Panc1 (cell line): ENCODE results near the gene THRB. TPM values are rescaled to one million over a fixed set of nuclear protein-coding genes. Genes with fewer than 3 reads are reported as not detected.

ENCODE experiments used
- ATAC-seq: fragments of 200-7000 bp; cut with Tn5 transposase; 2 replicates; pipeline ENCODE4 v1.9.1; 2020; ENCODE audit warnings: mild to moderate bottlenecking, moderate library complexity
- BruUV-seq: library from RNA; stranded (reverse); fragments of 400-500 nt; replicated peaks from 2 replicates; lab custom pipeline; 2021; lab: Mats Ljungman, UMichigan
- CTCF ChIA-PET: fragments of 300-600 bp; sonication (Branson Sonifier 250); formaldehyde crosslinking; loops from one replicate; lab custom pipeline; 2022; ENCODE audit warnings: antibody characterized with exemption; lab: Charles Lee
- POLR2A ChIA-PET: fragments of 300-600 bp; sonication (Branson Sonifier 250); formaldehyde crosslinking; loops from one replicate; lab custom pipeline; 2022; ENCODE audit warnings: antibody characterized with exemption; lab: Charles Lee
- DNase-seq: peaks from one replicate; pipeline ENCODE4 v3.0.0-alpha.2; 2010; ENCODE audit warnings: low read depth, low spot score
- H3K27ac ChIP-seq: 2 replicates; pipeline ENCODE4 v1.5.1; 2011; ENCODE audit warnings: mild to moderate bottlenecking, low read length, inconsistent platforms
- H3K27me3 ChIP-seq: fragments of 200-500 bp; sonication (Bioruptor generic); 2 replicates; pipeline ENCODE4 v1.6.0; 2014; ENCODE audit warnings: low read length, inconsistent platforms; ENCODE audit not compliant: control insufficient read depth, insufficient read depth
- H3K36me3 ChIP-seq: fragments of 200-500 bp; sonication (Bioruptor generic); 2 replicates; pipeline ENCODE4 v1.5.1; 2014; ENCODE audit warnings: inconsistent platforms, mild to moderate bottlenecking, low read length, moderate library complexity; ENCODE audit not compliant: control insufficient read depth, insufficient read depth
- H3K4me1 ChIP-seq: 2 replicates; pipeline ENCODE4 v1.5.1; 2011; ENCODE audit warnings: inconsistent platforms, mild to moderate bottlenecking, low read length, moderate library complexity; ENCODE audit not compliant: control insufficient read depth, insufficient read depth
- H3K4me3 ChIP-seq, 2 experiments: 2 replicates each; pipeline ENCODE4 v1.5.1; 2011 to 2012; ENCODE audit warnings: low read depth in 2 of 2, low read length in 2 of 2, mild to moderate bottlenecking in 2 of 2, inconsistent platforms in 1 of 2, moderate library complexity in 1 of 2
- H3K9me3 ChIP-seq: fragments of 200-500 bp; sonication (Bioruptor generic); 2 replicates; pipeline ENCODE4 v1.5.1; 2014; ENCODE audit warnings: low read depth, mild to moderate bottlenecking, inconsistent platforms, low read length, moderate library complexity; ENCODE audit not compliant: control insufficient read depth, insufficient read depth
- POLR2AphosphoS5 ChIP-seq: IDR thresholded peaks from 2 replicates; pipeline ENCODE4 v1.6.1; 2012; ENCODE audit warnings: mild to moderate bottlenecking, low read depth, low read length, moderate library complexity
- REST ChIP-seq, 2 experiments: IDR thresholded peaks; 2 replicates each; pipeline ENCODE4 v1.6.1; 2011 to 2012; ENCODE audit warnings: low read depth in 2 of 2, control low read depth in 1 of 2, low read length in 1 of 2, mild to moderate bottlenecking in 1 of 2, moderate library complexity in 1 of 2; ENCODE audit not compliant: insufficient read depth in 1 of 2
- SIN3A ChIP-seq: IDR thresholded peaks from 2 replicates; pipeline ENCODE4 v1.6.1; 2012; ENCODE audit warnings: low read depth, mild to moderate bottlenecking, low read length, moderate library complexity, borderline replicate concordance; ENCODE audit not compliant: insufficient read depth
- TCF7L2 ChIP-seq: IDR thresholded peaks from 2 replicates; pipeline ENCODE4 v1.6.1; 2011; ENCODE audit warnings: mild to moderate bottlenecking, low read depth, low read length, inconsistent platforms
- in situ Hi-C: cut with HindIII; loops from 2 replicates; pipeline ENCODE4 v1.10.0; 2016; ENCODE audit warnings: low sequenced_read_pairs, low pct_unique_long_range_greater_than_20kb
- intact Hi-C: fragments of 100-400 bp; cut with micrococcal nuclease; formaldehyde crosslinking; loops from one replicate; pipeline ENCODE4 v1.10.0; 2022; ENCODE audit not compliant: unreplicated experiment
- total RNA-seq: library from RNA; stranded (reverse); gene quantifications from one replicate; pipeline ENCODE4 v1.2.1, GENCODE V29; 2021; ENCODE audit not compliant: unreplicated experiment
- TF ChIP-seq, protein P1 (sequence below): fragments of 450-650 bp; IDR thresholded peaks from 2 replicates; pipeline ENCODE4 v1.5.1; 2017; ENCODE audit warnings: mild to moderate bottlenecking

The THRB gene
- total RNA-seq, 1 experiment from 2014 or later: 3.9 TPM

GRCh38 chr3:24145981-24146822 lies 348.4 kb downstream of the THRB start:
- Histone ChIP-seq H3K4me3 (no peak overlapping the region), H3K27ac (no peak overlapping the region), H3K9me3 (no peaks in the 10 kb centered on the region), H3K36me3 (no peaks in the 10 kb centered on the region), H3K27me3 (no peaks in the 10 kb centered on the region), H3K4me1 (peaks cover 7% of the 10 kb centered on the region; the same call in 1 of the 2 replicates)
- ATAC-seq (no peak), DNase-seq (no peak)
- no TSS peak for BruUV-seq
- intact Hi-C loops: no loop called here
- no peak for TF ChIP-seq TCF7L2
- no peak for TF ChIP-seq POLR2AphosphoS5
- no peak for TF ChIP-seq REST (IDR thresholded peaks at IDR 0.05; ENCODE audit: insufficient read depth in 1 of 2, low read depth in 2 of 2, low read length in 1 of 2)
- TF ChIP-seq, protein P1, sequence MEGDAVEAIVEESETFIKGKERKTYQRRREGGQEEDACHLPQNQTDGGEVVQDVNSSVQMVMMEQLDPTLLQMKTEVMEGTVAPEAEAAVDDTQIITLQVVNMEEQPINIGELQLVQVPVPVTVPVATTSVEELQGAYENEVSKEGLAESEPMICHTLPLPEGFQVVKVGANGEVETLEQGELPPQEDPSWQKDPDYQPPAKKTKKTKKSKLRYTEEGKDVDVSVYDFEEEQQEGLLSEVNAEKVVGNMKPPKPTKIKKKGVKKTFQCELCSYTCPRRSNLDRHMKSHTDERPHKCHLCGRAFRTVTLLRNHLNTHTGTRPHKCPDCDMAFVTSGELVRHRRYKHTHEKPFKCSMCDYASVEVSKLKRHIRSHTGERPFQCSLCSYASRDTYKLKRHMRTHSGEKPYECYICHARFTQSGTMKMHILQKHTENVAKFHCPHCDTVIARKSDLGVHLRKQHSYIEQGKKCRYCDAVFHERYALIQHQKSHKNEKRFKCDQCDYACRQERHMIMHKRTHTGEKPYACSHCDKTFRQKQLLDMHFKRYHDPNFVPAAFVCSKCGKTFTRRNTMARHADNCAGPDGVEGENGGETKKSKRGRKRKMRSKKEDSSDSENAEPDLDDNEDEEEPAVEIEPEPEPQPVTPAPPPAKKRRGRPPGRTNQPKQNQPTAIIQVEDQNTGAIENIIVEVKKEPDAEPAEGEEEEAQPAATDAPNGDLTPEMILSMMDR: no peak
- no peak for TF ChIP-seq SIN3A
- ChIA-PET CTCF (no interaction called here), POLR2A (no interaction called here)
- in situ Hi-C loops: no loop called here

- DNase-seq: no peak
- in situ Hi-C loops: no loop called here
- Histone ChIP-seq H3K27me3 (no peaks in the 10 kb centered on the region), H3K36me3 (no peaks in the 10 kb centered on the region), H3K27ac (no peak overlapping the region), H3K9me3 (no peaks in the 10 kb centered on the region), H3K4me1 (peaks cover 7% of the 10 kb centered on the region; the same call in 1 of the 2 replicates), H3K4me3 (no peak overlapping the region)
- ChIA-PET CTCF (no interaction called here), POLR2A (no interaction called here)
- no peak for TF ChIP-seq REST (IDR thresholded peaks at IDR 0.05; ENCODE audit: insufficient read depth in 1 of 2, low read depth in 2 of 2, low read length in 1 of 2)
- TF ChIP-seq POLR2AphosphoS5: no peak
- TF ChIP-seq, protein P1: no peak
- intact Hi-C loops: no loop called here
- BruUV-seq: no TSS peak
- ATAC-seq: no peak
Observed at GRCh38 chr3:24145481-24145880, 349.2 kb downstream of the THRB start.
